Embryonic facial prominence (tissue), 1 donor: Measurements from ENCODE around the gene IGF1R.
"Not testable (repeated sequence)": the region's sequence is repeated elsewhere in the genome, so short reads cannot be mapped to it uniquely, and the experiment has no call there.

Experiments
- DNase-seq: peaks from one replicate; pipeline ENCODE4 v3.0.0-alpha.2; 2016; ENCODE audit errors: extremely low spot score

The IGF1R gene

DNA sequence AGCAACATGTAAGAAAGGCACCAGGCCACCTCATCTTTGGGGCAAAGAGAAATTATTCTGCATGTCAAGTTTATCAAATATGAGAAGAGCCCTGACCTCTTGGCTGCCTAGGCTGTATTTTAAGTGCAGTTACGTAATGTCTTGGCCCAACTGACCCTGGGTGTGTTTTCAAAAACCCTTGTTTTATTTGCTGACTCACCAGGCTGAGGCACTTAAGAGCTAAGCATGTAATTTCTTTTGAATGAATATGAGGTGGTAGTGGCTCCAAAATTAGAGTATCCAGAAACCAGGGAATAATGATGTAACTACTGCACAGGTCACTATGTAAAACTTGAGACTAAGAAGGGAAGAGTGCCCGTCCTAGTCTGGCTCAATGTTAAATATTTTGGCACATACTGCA lies 335.0 kb downstream of the IGF1R start:
- no peak for DNase-seq

DNA sequence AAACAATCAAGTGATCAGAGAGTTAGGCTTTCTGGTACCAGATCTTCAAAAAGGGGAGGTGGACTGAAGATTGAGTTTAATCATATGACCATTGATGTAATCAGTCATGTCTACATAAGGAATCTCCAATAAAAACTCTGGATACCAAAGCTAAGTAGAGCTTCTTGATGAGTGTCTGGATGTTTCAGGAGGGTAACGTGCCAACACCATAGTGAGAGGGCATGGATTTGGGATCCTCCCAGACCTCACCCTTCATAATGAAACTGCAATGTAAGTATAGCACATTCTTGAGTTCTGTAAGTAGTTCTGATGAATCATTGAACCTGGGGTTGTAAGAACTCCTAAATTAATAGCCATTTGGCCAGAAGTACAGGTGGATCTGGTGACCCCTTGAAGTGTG lies 337.9 kb downstream of the IGF1R start:
- no peak for DNase-seq

DNA sequence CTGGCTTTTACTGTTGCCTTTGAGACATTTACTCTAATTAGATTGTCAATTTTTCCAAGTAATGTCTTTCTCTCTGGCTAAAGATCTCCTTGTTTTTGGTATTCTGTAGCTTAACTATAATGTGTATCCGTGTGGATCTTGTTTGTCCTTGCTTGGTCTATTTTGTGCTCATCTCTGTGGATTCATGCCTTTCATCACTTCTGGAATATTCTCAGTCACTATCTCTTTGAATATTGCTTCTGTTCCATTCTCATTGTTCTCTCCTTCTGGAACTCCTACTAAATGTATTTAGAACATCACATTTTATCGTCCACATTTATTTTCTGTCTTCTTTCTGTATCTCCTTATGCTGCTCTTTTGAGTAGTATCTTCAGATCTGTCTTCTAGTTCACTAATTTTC lies 346.6 kb downstream of the IGF1R start:
- DNase-seq: no peak

DNA sequence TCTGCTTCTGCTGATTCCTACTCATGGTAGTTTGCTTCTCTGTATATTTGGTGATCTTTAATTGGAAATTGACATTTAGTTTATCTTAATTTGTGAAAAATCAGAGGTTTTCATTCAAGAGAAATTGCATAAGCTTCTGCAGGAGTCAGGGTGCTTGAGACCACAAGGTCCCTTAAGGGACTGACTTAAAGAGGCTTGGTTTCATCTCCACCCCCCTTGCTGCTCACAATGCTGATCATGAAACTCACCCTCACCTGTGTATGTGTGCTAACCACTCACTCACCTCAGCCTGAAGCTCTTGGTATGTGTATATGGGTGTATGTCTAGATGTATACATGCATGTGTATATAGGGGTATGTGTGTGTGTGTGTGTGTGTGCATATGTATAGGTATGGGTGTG lies 347.8 kb downstream of the IGF1R start:
- no peak for DNase-seq

DNA sequence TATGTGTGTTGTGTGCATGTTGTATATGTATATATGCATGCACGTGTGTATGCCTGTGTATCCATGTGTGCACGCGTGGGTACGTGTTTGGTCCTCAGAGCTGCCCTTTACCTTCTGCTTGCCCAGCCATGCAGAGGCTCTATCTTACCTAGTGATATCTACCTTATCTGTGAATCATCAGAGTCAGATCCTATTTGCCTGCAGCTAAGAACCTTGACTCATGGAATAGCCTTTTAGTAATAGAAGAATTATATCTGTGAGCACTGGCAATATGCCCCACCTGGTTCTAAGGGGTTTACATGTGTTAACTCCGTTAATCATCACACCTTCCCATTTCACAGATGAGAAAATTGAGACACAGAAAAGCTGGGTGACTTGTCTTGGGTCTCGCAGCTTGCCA lies 348.3 kb downstream of the IGF1R start:
- DNase-seq: no peak

DNA sequence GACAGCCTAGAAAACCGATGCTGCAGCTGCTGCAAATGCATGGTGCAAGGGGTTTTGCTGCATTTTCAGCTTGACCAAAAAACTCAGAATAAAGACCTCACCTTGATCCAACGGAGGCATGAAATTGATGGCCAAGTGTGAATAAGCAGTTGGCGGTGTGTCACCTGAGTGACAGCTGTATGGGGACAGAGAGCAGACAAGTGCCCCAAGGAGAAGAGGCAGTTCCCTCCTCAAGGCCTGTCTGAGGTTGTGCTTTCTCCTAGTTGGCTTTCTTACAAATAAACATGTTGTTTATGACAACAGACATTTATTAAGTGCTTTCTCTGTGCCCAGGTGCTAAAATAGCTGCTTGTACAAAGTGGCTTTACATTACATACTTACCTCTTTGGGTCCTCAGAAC lies 349.0 kb downstream of the IGF1R start:
- DNase-seq: no peak

DNA sequence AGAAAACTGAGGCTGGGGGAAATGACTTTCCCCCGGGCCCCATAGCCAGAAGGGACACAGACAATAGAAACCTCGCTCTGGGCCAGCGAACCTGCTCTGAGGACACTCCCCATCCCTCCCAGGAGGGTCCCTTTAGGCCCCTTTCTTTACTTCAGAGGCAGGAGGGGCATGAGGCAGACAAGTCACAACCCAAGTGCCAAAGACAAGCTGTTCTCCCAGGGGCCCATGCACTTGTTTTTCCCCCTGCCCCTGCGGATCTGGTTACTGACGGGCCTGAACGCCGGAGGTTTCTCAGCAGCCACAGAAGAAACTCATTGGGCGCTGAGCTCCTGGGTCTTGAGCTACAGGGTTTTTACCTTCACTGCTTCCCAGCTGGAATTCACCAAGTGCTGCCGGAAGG lies 349.4 kb downstream of the IGF1R start:
- DNase-seq: no peak

DNA sequence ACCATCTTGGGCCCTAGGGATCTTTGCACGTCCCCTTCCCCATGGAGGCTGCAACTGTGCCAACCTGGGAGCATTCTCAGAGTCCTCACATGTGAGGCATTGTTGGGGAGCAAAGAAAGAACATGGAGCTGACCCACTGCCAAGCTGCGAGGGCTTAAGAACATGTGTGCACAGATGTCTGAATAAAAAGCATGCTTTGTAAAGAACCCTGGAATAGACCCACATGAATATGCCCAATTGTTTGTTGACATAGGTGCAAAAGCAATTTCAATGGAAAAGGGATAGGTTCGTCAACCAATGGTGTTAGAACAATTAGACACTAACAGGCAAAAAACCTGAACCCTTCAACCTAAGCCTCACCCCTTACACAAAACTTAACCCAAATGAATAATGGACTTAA lies 349.9 kb downstream of the IGF1R start:
- no peak for DNase-seq

DNA sequence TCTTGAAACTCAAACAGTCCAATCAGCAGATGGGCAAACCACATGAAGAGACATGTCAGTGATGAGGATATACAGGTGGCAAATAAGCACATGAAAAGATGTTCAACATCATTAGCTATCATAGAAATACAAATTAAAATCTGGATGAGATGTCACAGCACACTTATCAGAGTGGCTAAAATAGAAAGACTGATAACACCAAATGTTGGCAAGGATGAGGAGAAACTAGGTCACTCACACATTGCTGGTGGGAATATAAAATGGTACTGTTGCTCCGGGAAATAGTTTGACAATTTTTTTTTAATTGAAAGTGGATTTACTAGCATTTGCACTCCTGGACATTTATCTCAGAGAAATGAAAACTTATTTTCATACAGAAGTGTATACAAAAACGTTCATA lies 350.9 kb downstream of the IGF1R start:
- no peak for DNase-seq

DNA sequence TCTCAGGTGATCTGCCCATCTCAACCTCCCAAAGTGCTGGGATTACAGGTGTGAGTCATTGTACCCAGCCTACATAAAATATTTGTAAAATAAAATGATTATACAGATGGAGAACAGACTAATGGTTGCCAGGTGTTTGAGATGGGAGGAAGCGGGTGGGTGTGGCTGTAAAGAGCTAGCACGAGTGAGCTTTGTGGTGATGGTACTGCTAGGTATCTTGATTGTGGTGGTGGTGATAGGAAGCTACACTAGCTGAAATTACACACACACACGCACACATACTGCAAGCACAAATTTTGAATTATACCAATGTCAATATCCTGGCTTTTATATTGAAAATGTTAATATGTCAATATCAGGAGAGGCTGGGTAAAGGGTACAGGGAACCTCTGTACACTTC lies 353.9 kb downstream of the IGF1R start:
- no peak for DNase-seq

DNA sequence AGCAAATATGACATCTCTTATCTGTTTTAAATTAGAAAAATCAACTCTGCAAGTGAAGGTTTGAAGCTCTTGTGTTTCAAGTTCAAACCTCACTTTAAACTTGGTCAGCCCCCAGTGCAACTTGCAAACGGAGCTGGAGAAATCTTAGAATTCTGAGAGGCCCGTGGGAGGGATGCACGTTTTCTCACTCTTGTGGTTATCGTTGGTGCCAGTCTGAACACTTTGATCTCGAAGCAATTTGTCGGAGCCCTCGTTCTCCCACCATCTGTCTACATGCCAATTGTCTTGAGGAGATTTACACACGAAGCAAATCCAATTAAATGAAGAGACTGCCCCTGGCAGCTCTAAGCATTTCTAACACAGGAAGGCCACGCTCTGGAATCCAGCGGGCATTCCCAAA lies 355.0 kb downstream of the IGF1R start:
- DNase-seq: not testable (repeated sequence)

DNA sequence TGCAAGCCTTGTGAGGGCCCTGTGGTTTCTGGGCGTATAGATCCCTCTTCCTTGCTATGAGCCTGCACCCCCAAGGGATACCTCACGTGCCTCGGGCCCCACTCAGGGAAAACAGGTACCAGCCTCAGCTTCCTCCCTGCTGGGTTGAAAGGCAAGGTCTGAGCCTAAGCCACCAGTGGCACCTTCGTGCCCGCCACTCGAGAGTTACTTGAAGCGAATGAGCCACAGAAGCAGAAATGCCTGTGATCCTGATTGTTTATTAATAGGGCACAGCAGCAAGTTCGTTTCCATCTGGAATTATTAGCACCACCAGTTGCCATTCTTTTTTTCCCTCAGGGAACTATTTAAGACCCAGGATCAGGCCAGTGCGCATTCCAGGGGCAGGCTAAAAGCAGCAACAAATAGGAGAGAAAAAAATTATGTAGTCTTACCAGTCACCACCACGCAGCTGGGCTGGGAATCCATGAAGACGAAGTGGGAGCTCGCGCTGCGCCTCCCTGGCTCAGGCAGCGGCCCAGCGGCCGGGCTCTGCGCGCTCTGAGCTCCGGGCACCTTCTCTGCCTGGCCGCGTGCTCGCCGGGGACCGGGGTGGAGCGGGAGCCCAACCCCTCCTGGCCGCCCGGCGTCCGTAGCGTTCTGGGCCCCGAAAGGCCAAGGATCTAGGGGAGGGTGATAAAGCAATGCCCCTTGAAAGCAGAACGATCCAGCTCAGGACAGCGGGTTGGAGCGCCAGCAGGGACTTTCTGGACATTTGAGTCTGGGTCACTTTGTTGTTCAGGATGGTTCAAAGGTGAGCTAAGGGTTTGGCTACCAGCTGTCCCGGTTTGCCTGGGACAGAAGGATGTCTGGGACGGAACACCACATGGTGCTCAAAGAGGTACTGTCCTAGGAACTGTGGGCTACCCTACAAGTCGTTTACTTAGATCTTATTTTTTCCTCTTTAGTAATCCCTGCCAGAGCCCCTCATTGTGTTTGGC lies 356.9 kb downstream of the IGF1R start:
- DNase-seq: not testable (repeated sequence)

DNA sequence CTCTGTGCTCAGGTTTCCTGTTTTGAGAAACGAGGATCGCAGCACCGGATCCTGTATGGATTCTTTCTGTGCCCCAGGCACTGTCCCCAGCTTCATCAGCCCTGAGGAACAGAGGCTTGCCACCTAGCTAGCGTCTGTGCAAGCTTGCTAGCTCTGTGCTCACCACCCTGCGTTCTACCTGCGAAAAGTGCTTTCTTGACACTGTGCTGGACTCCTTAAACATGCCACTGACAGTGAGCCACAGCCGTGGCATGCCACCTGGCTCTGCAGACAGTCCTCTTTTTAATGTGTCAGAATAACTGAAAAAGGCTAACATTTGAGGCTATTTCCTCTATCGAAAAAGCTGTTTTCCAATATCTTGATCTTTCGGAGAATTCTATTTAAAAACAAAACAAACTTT lies 357.8 kb downstream of the IGF1R start:
- DNase-seq: no peak

DNA sequence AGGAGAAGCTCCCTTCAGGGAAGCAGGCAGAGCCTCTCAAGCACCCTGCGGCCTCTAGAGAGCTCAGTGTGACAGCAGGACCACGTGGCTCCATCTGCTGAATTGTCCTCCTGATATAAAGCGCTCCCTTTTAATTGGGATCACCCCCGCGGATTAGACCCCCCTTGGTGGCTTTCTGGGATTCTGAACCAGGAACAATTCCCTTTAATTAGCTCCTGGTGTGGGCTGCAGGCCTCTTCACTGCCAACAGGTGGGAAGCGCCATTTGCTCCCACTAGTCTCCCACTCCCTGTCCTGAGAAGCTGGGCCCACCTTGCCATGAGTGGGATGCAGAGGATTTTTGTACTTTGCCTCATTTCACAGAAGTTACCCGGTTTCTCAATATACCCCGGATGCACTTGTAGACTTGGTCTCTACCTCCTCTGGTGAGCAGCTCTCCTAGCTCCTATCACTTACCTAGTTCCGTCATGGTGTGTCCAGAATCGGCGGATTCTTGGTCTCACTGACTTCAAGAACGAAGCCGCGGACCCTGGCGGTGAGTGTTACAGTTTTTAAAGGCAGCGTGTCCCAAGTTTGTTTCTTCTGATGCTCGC lies 358.7 kb downstream of the IGF1R start:
- DNase-seq: no peak

DNA sequence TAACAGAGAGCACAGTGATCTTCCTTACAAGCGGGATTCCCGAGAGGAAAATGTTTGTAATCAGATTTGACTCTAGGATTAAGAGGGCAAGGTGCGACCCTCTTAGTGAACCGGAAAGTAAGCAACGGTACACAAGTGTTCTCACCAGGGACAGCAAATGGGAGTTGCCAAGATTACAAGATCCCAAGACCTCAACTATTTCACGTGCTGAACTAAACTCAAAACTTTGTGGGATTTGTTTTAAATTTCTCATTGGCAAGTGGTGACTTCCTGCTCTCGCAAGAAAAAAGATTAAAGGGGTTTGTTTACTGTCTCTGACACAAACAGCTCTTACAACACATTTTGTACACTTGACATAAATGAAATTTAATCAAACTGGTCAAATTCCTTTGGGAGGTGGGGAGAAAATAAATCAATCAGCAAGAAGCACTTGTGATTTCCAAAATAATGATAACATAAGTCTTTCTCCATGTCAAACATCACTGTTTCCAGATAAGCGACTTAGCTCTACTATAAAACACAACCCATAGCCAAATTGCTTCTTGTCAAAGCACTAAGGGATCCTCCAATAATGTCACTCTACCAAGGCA lies 361.5 kb downstream of the IGF1R start:
- no peak for DNase-seq

DNA sequence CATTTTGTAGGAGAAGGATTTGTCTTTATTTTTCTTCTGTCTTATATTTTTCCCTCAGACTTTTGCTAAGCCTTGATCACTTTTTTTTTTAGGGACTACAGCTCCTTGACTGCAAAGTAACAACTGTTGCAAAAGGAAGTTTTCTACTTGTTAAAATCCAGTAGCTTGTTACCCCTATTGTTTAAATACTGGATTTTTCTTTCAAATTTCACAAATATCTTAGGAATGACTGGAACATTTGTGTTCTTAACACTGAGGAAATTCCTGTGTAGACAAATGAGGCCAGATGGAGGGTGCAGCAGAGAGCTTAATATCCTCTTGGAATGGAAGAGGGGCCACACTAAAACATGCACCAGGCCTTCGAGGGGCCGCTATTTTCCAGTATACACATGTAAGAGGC lies 362.4 kb downstream of the IGF1R start:
- no peak for DNase-seq
